Endothelial cell (in vitro differentiated cells): ENCODE results near the gene HAPLN3. TPM values are rescaled to one million over a fixed set of nuclear protein-coding genes. Genes with fewer than 3 reads are reported as not detected.

Source experiments
- DNase-seq: peaks from one replicate; pipeline ENCODE4 v3.0.0; 2021; ENCODE audit warnings: low spot score
- H3K27ac Mint-ChIP-seq: one replicate; pipeline ENCODE4 v1.8.0; 2021; ENCODE audit warnings: mixed read lengths, inconsistent platforms; ENCODE audit not compliant: unreplicated experiment
- H3K27me3 Mint-ChIP-seq: one replicate; pipeline ENCODE4 v1.8.0; 2021; ENCODE audit warnings: mild to moderate bottlenecking, moderate library complexity, mixed read lengths, inconsistent platforms; ENCODE audit not compliant: unreplicated experiment
- H3K36me3 Mint-ChIP-seq: one replicate; pipeline ENCODE4 v1.8.0; 2021; ENCODE audit warnings: mild to moderate bottlenecking, low read depth, mixed read lengths, inconsistent platforms; ENCODE audit not compliant: unreplicated experiment
- H3K4me1 Mint-ChIP-seq: one replicate; pipeline ENCODE4 v1.8.0; 2021; ENCODE audit warnings: mild to moderate bottlenecking, mixed read lengths, inconsistent platforms; ENCODE audit not compliant: unreplicated experiment
- H3K4me3 Mint-ChIP-seq: one replicate; pipeline ENCODE4 v1.8.0; 2021; ENCODE audit warnings: mild to moderate bottlenecking, mixed read lengths, inconsistent platforms; ENCODE audit not compliant: unreplicated experiment
- H3K9me3 Mint-ChIP-seq: one replicate; pipeline ENCODE4 v1.8.0; 2021; ENCODE audit warnings: mixed read lengths, inconsistent platforms; ENCODE audit not compliant: unreplicated experiment
- CTCF ChIP-seq: fragments of 200-600 bp; sonication (generic); IDR thresholded peaks from one replicate; pipeline ENCODE4 v1.5.0; 2021; ENCODE audit warnings: antibody characterized with exemption; ENCODE audit not compliant: unreplicated experiment
- total RNA-seq: library from RNA; stranded (reverse); fragmentation: NEBNext Ultra II Directional; extraction: Animal tissue kit (Norgen Biotek cat#: 25700); gene quantifications from one replicate; pipeline ENCODE4 v1.2.1, GENCODE V29; 2021; ENCODE audit not compliant: unreplicated experiment

Gene HAPLN3
- total RNA-seq, 1 donor from 2014 or later = 137 TPM

- H3K36me3 Mint-ChIP-seq = peaks cover 21% of the 10 kb centered on the region
- no peak for TF ChIP-seq CTCF
- H3K27ac Mint-ChIP-seq = no peak overlapping the region
- peaks cover 6% of the 10 kb centered on the region for H3K27me3 Mint-ChIP-seq
- no peak for DNase-seq
- peak overlapping the region; percentile 59 for H3K4me3 Mint-ChIP-seq
- H3K4me1 Mint-ChIP-seq = peaks cover 22% of the 10 kb centered on the region
- no peaks in the 10 kb centered on the region for H3K9me3 Mint-ChIP-seq
Observed at GRCh38 chr15:88908697-88909621, 13.6 kb upstream of the HAPLN3 start.

GRCh38 chr15:88908123-88908522, 12.8 kb upstream of the HAPLN3 start:
- Mint-ChIP-seq H3K36me3 (peaks cover 25% of the 10 kb centered on the region), H3K9me3 (no peaks in the 10 kb centered on the region), H3K27ac (no peak overlapping the region), H3K4me1 (peaks cover 25% of the 10 kb centered on the region), H3K27me3 (peaks cover 6% of the 10 kb centered on the region), H3K4me3 (no peak overlapping the region)
- TF ChIP-seq CTCF = no peak
- no peak for DNase-seq

- H3K9me3 Mint-ChIP-seq = no peaks in the 10 kb centered on the region
- TF ChIP-seq CTCF = no peak
- no peak for DNase-seq
- peaks cover 26% of the 10 kb centered on the region for H3K36me3 Mint-ChIP-seq
- peaks cover 11% of the 10 kb centered on the region for H3K27me3 Mint-ChIP-seq
- no peak overlapping the region for H3K27ac Mint-ChIP-seq
- peaks cover 24% of the 10 kb centered on the region for H3K4me1 Mint-ChIP-seq
- no peak overlapping the region for H3K4me3 Mint-ChIP-seq
Observed at GRCh38 chr15:88907111-88907510, 11.8 kb upstream of the HAPLN3 start.

- Mint-ChIP-seq H3K4me3 (no peak overlapping the region), H3K9me3 (no peaks in the 10 kb centered on the region), H3K4me1 (peaks cover 20% of the 10 kb centered on the region), H3K27me3 (peaks cover 13% of the 10 kb centered on the region), H3K36me3 (peaks cover 32% of the 10 kb centered on the region), H3K27ac (no peak overlapping the region)
- TF ChIP-seq CTCF = no peak
- no peak for DNase-seq
Observed at GRCh38 chr15:88906551-88906950, 11.2 kb upstream of the HAPLN3 start.

- peaks cover 14% of the 10 kb centered on the region for H3K27me3 Mint-ChIP-seq
- peaks cover 21% of the 10 kb centered on the region for H3K4me1 Mint-ChIP-seq
- no peak for TF ChIP-seq CTCF
- no peak overlapping the region for H3K27ac Mint-ChIP-seq
- no peak for DNase-seq
- no peaks in the 10 kb centered on the region for H3K9me3 Mint-ChIP-seq
- H3K4me3 Mint-ChIP-seq = peak overlapping the region; percentile 31
- peaks cover 34% of the 10 kb centered on the region for H3K36me3 Mint-ChIP-seq
Observed at GRCh38 chr15:88906130-88906529, 10.8 kb upstream of the HAPLN3 start.
